Esophagus muscularis mucosa (tissue), 3 donors: Measurements from ENCODE around the gene NPAT.

Experiments
- POLR2A ChIP-seq: fragments of 450-650 bp; IDR thresholded peaks from one replicate; pipeline ENCODE4 v1.6.1; 2017; ENCODE audit warnings: antibody characterized with exemption, moderate library complexity, mild to moderate bottlenecking, low read depth
- TF ChIP-seq, protein P1 (sequence below), 3 experiments: fragments of 200-600 bp in 2 of 3; fragments of 450-650 bp in 1 of 3; sonication (generic) in 2 of 3; IDR thresholded peaks; one replicate each; pipeline ENCODE4 v1.5.1; 2017 to 2019; ENCODE audit warnings: antibody characterized with exemption in 3 of 3, mild to moderate bottlenecking in 2 of 3, moderate library complexity in 1 of 3

DNA sequence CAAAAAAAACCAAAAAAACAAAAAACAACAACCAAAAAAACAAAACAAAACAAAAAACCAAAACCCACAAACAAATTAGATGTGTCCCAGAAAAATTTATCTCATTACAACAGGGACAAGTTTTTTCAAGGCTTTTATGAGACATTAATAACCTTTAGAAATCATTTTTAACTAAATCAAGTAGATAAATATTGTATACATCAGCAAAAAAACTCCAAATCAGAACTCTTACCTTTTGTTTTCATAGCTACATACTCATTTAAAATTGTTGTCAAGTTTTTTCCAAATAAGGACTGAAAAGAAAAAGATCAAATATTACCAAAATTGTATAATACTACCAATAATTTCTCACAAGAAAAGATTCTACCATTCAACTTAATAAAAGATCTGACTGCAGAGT, 28.7 kb downstream of the NPAT start:
- TF ChIP-seq POLR2A = no peak
- TF ChIP-seq, protein P1, sequence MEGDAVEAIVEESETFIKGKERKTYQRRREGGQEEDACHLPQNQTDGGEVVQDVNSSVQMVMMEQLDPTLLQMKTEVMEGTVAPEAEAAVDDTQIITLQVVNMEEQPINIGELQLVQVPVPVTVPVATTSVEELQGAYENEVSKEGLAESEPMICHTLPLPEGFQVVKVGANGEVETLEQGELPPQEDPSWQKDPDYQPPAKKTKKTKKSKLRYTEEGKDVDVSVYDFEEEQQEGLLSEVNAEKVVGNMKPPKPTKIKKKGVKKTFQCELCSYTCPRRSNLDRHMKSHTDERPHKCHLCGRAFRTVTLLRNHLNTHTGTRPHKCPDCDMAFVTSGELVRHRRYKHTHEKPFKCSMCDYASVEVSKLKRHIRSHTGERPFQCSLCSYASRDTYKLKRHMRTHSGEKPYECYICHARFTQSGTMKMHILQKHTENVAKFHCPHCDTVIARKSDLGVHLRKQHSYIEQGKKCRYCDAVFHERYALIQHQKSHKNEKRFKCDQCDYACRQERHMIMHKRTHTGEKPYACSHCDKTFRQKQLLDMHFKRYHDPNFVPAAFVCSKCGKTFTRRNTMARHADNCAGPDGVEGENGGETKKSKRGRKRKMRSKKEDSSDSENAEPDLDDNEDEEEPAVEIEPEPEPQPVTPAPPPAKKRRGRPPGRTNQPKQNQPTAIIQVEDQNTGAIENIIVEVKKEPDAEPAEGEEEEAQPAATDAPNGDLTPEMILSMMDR (IDR thresholded peaks at IDR 0.05) = no peak
